Activated CD8-positive, alpha-beta T cell treated with anti-CD3 and anti-CD28 coated beads for 36 hours (primary cell): ENCODE results near the gene LAMA3. TPM values are rescaled to one million over a fixed set of nuclear protein-coding genes. Genes with fewer than 3 reads are reported as not detected.

Experiments
- ATAC-seq: fragments of 200-7000 bp; cut with Tn5 transposase; one replicate; pipeline ENCODE4 v1.10.0; 2021; ENCODE audit warnings: mild to moderate bottlenecking, moderate library complexity
- CTCF ChIA-PET: fragments of 350-600 bp; sonication (Branson Sonifier 250); formaldehyde crosslinking; loops from one replicate; lab custom pipeline; 2021; ENCODE audit warnings: antibody characterized with exemption; lab: Charles Lee
- POLR2A ChIA-PET: fragments of 350-600 bp; sonication (Branson Sonifier 250); formaldehyde crosslinking; loops from one replicate; lab custom pipeline; 2021; ENCODE audit warnings: antibody characterized with exemption; lab: Charles Lee
- DNase-seq: peaks from one replicate; pipeline ENCODE4 v3.0.0-alpha.2; 2020
- H3K27ac Mint-ChIP-seq: one replicate; pipeline ENCODE4 v1.8.0; 2021; ENCODE audit warnings: mild to moderate bottlenecking, mixed read lengths
- H3K27me3 Mint-ChIP-seq: one replicate; pipeline ENCODE4 v1.8.0; 2021; ENCODE audit warnings: mixed read lengths
- H3K36me3 Mint-ChIP-seq: one replicate; pipeline ENCODE4 v1.8.0; 2021; ENCODE audit warnings: low read depth, mixed read lengths
- H3K4me1 Mint-ChIP-seq: one replicate; pipeline ENCODE4 v1.8.0; 2021; ENCODE audit warnings: low read depth, mixed read lengths
- H3K4me3 Mint-ChIP-seq: one replicate; pipeline ENCODE4 v1.8.0; 2021; ENCODE audit warnings: mild to moderate bottlenecking, moderate library complexity, mixed read lengths
- H3K9me3 Mint-ChIP-seq: one replicate; pipeline ENCODE4 v1.8.0; 2021; ENCODE audit warnings: mixed read lengths
- intact Hi-C: fragments of 100-400 bp; cut with micrococcal nuclease; formaldehyde crosslinking; loops from one replicate; pipeline ENCODE4 v1.10.0; 2022
- total RNA-seq, 2 experiments: library from RNA; stranded (reverse); gene quantifications; one replicate each; pipeline ENCODE4 v1.2.3, GENCODE V29; 2021
- TF ChIP-seq, protein P1 (sequence below): fragments of 200-600 bp; IDR thresholded peaks from one replicate; pipeline ENCODE4 v1.8.0; 2022; ENCODE audit warnings: antibody characterized with exemption, mild to moderate bottlenecking

The LAMA3 gene
- total RNA-seq, 2 experiments from 2014 or later = 0.05 TPM; not detected in 1

DNA sequence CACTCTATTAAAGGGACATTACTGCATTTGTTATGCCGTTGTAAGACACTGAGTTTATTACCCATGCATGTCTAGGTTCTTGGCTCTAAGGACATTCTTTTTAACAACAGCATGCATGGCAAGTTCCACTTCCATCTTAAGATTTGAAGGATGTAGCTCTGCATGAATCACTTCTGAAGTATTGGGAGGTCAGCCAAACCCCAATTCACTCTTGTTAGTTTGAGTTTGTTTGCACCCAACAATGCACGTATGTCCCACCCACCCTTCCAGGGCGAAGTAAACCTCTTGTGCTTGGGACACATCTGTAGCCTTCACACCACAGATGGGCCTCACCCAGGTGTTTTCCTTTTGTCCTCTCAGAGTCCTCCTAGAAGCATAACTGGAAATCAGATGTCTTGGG, 5.6 kb upstream of the LAMA3 start:
- intact Hi-C loops = no loop called here
- Mint-ChIP-seq H3K27me3 (peaks cover 37% of the 10 kb centered on the region), H3K9me3 (peaks cover 1% of the 10 kb centered on the region), H3K4me3 (no peak overlapping the region), H3K36me3 (no peaks in the 10 kb centered on the region), H3K27ac (no peak overlapping the region), H3K4me1 (peaks cover under 1% of the 10 kb centered on the region)
- TF ChIP-seq, protein P1, sequence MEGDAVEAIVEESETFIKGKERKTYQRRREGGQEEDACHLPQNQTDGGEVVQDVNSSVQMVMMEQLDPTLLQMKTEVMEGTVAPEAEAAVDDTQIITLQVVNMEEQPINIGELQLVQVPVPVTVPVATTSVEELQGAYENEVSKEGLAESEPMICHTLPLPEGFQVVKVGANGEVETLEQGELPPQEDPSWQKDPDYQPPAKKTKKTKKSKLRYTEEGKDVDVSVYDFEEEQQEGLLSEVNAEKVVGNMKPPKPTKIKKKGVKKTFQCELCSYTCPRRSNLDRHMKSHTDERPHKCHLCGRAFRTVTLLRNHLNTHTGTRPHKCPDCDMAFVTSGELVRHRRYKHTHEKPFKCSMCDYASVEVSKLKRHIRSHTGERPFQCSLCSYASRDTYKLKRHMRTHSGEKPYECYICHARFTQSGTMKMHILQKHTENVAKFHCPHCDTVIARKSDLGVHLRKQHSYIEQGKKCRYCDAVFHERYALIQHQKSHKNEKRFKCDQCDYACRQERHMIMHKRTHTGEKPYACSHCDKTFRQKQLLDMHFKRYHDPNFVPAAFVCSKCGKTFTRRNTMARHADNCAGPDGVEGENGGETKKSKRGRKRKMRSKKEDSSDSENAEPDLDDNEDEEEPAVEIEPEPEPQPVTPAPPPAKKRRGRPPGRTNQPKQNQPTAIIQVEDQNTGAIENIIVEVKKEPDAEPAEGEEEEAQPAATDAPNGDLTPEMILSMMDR = no peak
- DNase-seq (no peak), ATAC-seq (no peak)
- POLR2A ChIA-PET = no interaction called here
- CTCF ChIA-PET = interaction anchor here (1.0 to 1.3 kb wide), 2 partner anchors 18 to 46 kb away, joined by 3 to 4 read pairs; no protein-coding TSS in a partner anchor

DNA sequence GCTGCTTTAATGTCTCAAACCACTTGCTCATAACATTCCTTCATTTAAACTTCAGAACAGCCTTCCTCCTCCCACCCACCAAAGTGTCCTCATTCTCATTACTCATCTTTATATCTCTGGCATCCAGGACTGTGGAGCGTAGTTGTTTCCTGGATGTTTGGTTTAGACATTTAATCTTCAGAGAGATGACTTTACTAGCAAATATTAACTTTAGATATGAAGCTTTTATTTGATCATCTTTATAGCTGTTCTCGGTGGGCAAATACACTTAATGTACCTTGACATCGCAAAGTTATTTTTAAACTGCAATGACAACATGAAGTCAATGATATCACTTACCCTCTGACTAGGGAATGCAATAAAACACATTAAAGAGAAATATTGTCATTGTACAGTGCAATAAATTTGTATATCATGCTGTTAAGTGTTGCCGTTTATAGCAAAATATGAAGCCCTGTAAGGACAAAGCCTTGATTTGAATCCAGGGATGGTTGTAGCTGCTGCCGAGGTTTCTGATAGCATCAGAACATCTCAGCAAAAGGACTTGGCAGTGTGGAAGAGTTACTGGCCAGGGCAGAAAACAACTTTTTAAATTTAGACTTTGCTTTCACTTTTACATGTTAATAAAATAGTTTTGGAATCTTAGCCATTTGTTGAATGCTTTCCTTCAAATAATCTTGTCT, 4.6 kb upstream of the LAMA3 start:
- no peak overlapping the region for H3K27ac Mint-ChIP-seq
- ATAC-seq = no peak
- peaks cover 5% of the 10 kb centered on the region for H3K4me1 Mint-ChIP-seq
- ChIA-PET CTCF (interaction anchor here (1.0 to 1.3 kb wide), 2 partner anchors 19 to 47 kb away, joined by 3 to 4 read pairs; no protein-coding TSS in a partner anchor), POLR2A (no interaction called here)
- TF ChIP-seq, protein P1 = no peak
- H3K27me3 Mint-ChIP-seq = peaks cover 35% of the 10 kb centered on the region
- H3K9me3 Mint-ChIP-seq = peaks cover 1% of the 10 kb centered on the region
- no peak for DNase-seq
- intact Hi-C loops = no loop called here
- no peak overlapping the region for H3K4me3 Mint-ChIP-seq
- no peaks in the 10 kb centered on the region for H3K36me3 Mint-ChIP-seq

DNA sequence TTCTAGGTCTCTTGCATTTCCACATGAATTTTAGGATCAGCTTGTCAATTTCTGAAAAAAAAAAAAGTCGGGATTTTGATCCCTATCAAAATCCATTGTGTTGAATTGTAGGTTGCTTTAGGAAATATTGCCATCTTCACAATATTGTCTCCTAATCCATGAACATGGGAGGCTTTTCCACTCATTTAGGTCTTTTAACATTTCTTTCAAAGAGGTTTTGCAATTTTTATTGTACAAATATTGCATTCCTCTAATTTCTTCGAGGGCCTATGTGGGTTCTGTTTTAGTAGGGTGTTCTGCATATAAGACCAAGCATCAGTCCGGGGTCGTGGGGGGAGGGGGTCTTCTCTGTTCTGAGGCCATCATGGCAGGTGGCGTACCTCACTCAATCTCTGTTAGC, 725 bp upstream of the LAMA3 start:
- Mint-ChIP-seq H3K27me3 (peaks cover 28% of the 10 kb centered on the region), H3K36me3 (no peaks in the 10 kb centered on the region), H3K4me3 (no peak overlapping the region), H3K9me3 (peaks cover 1% of the 10 kb centered on the region), H3K4me1 (peaks cover 5% of the 10 kb centered on the region), H3K27ac (no peak overlapping the region)
- DNase-seq (no peak), ATAC-seq (no peak)
- TF ChIP-seq, protein P1 = no peak
- ChIA-PET CTCF (interaction anchor here (2.3 kb wide), 1 partner anchor 66 kb away, joined by 5 read pairs; no protein-coding TSS in a partner anchor), POLR2A (no interaction called here)
- intact Hi-C loops = no loop called here

DNA sequence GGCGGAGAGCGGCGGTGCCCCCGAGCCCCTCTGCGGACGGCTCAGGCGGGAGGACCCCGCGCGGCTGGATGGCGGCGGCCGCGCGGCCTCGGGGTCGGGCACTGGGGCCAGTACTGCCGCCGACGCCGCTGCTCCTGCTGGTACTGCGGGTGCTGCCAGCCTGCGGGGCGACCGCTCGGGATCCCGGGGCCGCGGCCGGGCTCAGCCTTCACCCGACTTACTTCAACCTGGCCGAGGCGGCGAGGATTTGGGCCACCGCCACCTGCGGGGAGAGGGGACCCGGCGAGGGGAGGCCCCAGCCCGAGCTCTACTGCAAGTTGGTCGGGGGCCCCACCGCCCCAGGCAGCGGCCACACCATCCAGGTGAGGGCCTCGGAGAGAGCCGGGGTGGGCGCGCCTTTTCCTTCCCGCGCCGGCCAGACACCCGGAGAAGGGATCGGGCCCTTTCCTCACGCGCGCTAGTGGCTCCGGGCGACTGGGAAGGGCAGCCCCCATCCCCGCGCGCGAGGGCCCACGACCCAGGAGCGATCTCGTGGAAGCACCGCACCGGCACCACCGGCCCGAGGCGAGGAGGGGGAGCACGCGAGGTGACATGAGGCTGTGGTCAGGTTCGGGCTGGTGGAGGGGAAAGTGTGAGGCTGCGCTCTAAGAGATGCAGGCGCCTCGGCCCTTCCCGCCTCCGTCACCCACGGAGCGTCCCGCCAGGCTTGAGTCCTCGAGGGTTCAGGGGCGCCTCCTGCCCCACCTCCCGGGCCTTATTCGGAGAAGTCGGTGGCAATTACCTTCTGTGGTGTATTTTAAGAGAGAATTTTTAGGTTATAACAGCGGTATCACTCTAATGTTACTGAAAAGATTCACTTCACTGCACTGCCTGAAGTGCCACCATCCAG, 607 bp downstream of the LAMA3 start:
- Mint-ChIP-seq H3K27me3 (peaks cover 29% of the 10 kb centered on the region), H3K36me3 (no peaks in the 10 kb centered on the region), H3K4me1 (peaks cover 5% of the 10 kb centered on the region), H3K9me3 (no peaks in the 10 kb centered on the region), H3K4me3 (peak overlapping the region; percentile 48), H3K27ac (no peak overlapping the region)
- ATAC-seq (peak; percentile 17), DNase-seq (peak; percentile 11)
- POLR2A ChIA-PET = interaction anchor here (0.6 kb wide), 1 partner anchor 182 kb away, joined by 4 read pairs; no protein-coding TSS in a partner anchor
- intact Hi-C loops = no loop called here
- TF ChIP-seq, protein P1 = no peak
- CTCF ChIA-PET = interaction anchor here (2.3 kb wide), 1 partner anchor 68 kb away, joined by 5 read pairs; no protein-coding TSS in a partner anchor
